HG02938 (cell line): ENCODE measurements around the gene ARL5C.
"Not testable (repeated sequence)": the region's sequence is repeated elsewhere in the genome, so short reads cannot be mapped to it uniquely, and the experiment has no call there.

Source experiments
- ATAC-seq: cut with Tn5 transposase; IDR thresholded peaks from one replicate; pipeline ENCODE4 v1.9.1; 2021; ENCODE audit warnings: mild to moderate bottlenecking, moderate library complexity; ENCODE audit not compliant: unreplicated experiment

The ARL5C gene

DNA sequence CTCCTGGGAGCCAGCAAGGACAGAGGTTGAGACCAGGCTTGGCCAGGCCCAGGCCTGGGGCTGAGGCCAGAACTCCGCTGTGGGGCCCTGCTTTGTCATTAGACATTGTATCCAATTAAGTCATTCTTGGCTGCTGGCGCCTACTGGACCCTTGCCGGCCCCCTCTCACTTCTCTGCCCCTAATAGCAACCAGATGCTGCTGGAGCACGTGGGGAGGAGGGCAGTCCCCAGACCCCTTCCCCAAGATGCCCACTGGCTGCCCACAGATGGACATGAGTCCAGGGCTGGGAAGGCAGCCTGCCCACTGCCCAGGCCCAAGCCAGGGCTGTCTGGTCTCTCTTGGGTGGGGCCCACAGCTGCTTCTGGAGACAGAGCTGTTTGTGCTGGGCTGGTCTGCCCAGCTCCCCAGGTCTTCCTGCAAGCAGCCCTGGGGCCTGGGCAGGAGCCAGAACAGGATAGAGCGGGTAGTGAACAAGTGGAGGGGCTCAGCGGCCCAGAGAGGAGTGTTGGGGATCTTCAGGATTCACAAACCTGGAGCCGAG lies 22.3 kb downstream of the ARL5C start:
- ATAC-seq: no peak

DNA sequence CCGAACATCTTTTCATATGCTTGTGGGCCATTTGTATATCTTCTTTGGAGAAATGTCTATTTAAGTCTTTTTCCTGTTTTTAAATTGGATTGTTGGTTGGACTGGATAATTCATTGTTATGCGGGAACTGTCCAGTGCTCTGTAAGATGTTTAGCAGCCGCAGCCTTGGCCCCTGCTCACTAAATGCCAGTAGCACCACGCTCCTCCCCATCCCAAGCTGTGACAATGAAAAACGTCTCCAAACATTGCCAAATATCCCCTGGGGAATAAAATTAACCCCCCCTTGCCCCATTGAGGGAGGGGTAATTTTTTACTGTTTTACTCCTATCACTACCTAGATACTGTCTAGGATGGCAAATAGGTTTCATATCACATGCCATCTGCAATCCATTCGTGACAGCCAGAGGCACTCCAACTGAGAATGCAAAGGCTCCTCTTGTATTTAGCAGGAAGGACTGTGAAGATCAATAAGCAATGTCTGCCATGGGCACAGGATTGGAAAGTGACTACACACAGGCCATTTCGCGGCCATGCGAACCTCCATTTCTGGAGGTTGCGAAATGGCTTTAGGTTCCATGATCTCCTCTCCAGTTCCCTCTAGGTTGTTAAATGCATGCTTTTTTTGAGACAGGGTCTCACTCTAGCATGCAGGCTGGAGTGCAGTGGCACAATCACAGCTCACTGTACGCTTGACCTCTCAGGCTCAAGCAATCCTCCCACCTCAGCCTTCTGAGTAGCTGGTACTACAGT lies 23.9 kb downstream of the ARL5C start:
- no peak for ATAC-seq

DNA sequence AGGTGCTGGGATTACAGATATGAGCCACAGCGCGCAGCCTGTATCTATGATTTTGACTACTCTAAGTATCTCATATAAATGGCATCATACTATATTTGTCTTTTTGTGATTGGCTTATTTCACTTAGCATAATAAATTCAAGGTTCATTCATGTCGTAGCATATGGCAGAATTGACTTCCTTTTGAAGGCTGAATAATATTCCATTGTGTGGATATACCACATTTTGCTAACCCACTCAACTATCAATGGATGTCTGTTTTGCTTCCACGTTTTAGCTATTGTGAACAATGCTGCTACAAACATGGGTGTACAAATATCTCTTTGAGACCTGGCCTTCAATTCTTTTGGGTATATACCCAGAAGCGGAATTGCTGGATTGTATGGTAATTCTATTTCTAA lies 24.7 kb downstream of the ARL5C start:
- ATAC-seq: no peak

DNA sequence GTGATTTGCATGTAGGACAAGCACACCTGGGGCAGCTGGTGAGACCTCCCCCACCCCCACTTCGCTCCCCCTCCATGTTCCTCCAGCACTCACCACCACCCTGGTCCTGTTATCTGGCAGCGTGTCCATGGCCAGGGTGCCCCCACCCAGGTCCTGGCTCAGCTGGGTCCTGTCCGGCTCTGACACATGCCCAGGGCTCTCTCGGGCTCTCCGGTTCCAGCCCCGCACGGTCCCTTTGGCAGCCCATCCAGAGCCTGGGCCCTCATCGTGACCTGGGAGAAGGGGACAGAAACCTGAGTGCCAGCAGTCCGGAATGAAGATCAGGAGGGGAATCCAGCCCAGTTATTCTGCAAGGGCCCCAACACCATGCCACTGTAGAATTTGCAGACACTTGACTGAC lies 26.4 kb downstream of the ARL5C start:
- no peak for ATAC-seq

DNA sequence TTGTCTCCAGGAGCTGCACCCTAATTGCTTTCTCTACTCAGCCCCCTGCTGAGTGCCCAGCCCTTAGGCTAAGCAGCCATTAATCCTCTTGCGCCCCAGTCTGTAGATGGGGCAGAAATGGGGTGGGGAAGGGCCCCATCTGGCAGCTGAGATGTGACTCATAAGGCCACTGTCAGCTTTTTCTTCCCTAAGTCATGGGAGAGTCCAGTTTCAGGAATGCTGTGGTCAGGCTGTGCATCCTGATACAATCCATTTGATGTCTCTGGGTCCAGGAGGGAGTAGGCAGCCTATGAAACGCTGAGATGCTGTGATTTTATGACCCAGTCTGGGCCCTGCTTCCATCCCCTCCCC lies 26.8 kb downstream of the ARL5C start:
- ATAC-seq: no peak

DNA sequence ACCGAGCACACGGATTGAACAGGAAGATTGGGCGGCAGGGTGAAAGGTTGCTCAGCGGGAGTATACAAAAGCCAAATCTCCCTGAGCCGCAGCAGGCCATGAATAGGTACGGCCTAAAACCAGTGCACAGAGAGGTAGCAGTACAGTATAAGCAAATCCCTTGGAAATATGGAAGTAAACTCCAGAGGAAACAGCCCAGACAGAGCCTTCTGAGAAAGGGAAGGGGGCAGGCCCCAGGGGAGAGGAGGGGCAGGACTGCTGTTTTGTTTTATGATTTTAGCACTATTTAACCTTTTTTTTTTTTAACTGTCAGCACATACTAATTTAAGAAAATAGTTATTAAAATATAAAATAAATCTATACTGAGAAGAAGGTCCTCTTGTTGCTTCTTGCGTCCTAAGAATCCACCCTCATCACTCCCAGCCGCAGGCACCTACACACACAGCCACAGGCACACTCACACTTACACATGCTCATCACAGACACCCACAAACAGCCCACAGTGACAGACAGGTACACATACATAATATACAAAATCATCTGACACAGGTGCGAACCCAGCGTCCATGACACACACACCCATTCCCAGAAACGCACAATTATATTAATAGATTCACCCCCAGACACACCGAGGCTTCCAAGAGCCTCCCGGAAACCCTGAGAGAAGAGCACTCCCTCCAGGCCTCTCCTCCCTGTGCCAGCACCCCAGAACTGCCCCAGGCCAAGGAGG lies 27.4 kb downstream of the ARL5C start:
- ATAC-seq: no peak

DNA sequence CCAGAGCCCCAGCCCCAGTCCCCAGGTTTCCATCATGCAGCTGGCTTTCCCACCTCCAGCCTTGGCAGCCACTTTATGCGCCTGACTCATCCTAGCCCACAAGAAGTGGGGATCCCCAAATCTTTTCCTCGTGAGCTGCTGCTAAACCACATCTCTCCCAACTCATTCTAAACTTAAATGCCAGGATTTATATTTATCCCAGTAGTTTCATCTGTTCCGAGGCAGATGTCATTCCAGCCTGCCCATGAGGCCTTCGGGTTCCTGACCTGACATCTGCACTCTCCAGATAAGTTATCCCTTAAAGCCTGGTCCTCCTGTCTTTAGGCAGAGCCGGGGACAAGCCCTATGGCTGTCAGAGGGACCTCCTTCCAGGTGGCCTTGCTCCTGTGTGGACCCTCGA lies 31.1 kb downstream of the ARL5C start:
- ATAC-seq: no peak

DNA sequence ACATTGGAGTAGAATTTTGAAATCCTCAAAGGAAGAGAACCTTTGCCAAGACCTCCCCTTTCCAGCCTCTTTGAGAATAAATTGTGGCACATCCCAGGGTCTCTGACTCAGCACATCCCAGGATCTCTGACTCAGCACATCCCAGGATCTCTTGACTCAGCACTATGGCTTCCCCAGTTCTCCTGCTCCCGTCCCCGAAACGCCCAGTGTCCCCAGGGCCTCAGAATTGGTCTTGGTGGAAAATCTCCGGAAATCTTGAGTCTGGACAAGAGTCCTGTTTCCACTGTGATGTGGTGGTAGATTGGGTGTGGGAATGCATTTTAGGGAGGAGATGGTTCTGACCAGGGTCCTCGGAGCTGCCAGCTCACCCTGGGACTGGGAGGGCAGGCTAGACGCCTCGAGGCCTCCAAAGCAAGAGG lies 33.8 kb downstream of the ARL5C start:
- ATAC-seq: no peak

DNA sequence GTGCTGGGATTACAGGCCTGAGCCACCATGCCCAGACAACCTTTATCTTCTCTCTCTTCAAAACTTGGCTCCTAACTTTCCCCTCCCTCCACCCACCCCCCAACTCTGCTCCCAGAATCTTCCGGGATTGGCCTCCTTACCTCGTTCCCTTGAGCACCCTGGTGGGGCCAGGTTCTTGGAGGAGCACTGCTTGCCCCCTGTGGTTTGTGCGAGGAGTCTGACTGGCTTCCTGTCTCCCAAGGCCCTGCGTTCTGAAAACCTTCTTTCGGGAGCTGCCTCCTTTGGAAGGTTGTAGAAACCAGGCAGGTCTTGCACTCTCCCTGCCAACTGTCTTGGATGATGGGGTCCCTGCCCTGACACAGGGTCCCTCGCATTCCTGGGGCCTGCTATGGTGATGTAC lies 34.3 kb downstream of the ARL5C start:
- ATAC-seq: no peak

DNA sequence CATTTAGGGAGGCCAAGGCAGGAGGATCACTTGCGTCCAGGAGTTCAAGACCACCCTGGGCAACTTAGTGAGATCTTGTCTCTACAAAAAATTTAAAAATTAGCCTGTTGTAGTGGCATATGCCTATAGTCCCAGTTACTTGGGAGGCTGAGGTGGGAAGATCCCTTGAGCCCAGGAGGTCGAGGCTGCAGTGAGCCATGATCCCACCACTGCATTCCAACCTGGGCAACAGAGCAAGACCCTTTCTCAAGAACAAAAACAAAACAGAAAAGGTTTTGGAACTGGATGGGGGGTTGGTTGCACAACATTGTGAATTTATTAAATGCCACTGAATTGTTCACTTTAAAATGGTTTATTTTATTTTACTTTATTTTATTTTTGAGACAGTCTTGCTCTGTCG lies 35.8 kb downstream of the ARL5C start:
- no peak for ATAC-seq

DNA sequence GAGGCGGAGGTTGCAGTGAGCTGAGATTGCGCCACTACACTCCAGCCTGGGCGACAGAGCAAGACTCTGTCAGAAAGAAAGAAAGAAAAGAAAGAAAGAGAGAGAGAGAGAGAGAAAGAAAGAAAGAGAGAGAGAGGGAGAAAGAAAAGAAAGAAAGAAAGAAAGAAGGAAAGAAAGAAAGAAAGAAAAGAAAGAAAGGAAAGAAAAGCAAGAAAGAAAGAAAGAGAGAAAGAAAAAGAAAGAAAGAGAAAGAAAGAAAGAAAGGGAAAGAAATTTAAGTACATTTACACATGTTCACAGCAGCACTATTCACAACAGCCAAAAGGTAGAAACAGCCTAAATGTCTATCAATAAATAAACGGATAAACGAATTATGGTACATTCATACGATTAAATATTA lies 36.4 kb downstream of the ARL5C start:
- ATAC-seq: not testable (repeated sequence)

DNA sequence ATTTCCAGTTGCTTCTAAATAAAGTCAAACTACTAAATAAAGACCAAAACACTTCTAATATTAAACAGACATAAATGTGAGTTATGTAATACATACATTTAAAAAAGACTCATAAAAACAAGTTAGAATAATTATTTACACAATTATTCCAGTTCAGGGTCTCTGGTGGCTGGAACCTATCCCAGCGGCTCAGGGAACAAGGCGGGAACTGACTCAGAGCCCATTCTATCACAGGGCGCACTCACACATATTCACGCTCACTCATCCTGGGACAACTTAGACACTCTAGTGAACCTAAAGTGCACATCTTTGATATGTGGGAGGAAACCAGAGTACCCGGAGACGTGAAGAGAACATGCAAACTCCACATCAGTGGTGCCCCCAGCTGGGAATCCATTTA lies 39.5 kb downstream of the ARL5C start:
- no peak for ATAC-seq

DNA sequence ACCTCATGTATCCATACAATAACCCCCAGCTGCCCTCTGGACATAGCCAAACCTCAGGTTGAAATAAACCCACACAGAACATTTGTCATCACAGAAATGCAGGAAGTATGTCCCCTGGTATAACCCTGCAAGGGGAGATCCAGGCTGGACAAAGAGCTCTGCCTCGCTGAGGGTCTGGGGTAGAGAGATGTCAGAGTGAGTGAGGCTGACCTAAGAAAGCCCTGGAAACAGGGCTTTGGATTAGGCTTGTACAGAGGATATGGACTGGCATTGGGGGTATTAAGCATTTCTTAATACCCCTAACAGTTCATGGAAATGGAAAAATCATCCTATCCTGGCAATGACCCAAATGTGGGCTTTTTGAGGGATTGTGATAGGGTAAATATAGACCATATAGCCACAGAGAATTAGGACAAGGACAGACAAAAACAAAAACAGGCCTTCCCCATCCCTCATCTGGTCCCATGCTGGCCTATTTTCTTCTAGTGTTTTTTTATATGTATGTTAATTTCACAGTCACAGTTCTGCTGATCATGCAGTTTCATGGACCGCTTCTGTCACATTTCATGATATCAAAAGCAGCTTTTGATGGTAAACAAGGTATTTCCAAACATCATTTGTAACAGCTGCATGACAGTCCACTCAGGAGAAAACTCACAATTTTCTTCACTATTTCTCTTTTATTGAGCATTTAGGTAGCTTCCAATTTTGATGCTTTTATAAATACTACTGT lies 40.7 kb downstream of the ARL5C start:
- ATAC-seq: no peak

DNA sequence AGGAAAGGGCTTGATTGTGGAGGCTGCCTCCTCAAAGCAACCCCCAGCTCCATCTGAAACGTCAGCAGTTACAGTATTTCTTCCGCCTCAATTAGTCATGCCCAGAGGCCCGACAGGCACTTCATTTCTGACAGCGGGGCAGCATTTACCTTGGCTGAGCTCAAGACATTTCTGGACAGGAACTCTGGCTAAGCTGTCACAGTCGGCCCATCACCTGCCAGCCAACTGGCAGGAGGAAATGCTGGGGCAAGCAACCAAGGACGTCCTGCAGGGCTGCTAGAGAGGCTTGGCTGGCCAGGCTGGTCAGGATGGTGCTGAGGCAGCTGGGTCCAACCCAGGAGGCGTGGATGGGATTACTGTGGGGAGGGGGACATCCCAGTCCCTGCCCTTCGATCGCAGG lies 42.3 kb downstream of the ARL5C start:
- no peak for ATAC-seq

DNA sequence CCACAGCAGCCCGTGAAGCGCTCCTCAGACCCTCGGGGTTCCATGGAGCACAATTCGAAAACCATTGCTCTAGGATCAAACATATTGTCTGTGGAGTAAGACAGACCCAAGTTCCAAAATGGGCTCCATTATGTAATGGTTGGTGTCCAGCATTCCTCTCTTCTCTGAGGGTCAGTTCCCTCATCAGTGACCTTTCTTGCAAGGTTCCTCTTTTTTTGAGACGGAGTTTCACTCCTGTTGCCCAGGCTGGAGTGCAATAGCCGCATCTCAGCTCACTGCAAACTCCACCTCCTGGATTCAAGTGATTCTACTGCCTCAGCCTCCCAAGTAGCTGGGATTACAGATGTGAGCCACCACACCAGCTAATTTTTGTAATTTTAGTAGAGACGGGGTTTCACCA lies 43.0 kb downstream of the ARL5C start:
- ATAC-seq: no peak

DNA sequence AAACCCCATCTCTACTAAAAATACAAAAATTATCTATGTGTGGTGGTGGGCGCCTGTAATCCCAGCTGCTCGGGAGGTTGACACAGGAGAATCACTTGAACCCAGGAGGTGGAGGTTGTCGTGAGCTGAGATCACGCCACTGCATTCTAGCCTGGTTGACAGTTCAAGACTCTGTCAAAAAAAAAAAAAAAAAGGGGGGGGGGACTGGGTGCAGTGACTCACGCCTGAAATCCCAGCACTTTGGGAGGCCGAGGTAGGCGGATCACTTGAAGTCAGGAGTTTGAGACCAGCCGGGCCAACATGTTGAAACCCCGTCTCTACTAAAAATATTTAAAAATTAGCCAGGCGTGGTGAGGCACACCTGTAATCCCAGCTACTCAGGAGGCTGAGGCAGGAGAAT lies 44.0 kb downstream of the ARL5C start:
- ATAC-seq: not testable (repeated sequence)

DNA sequence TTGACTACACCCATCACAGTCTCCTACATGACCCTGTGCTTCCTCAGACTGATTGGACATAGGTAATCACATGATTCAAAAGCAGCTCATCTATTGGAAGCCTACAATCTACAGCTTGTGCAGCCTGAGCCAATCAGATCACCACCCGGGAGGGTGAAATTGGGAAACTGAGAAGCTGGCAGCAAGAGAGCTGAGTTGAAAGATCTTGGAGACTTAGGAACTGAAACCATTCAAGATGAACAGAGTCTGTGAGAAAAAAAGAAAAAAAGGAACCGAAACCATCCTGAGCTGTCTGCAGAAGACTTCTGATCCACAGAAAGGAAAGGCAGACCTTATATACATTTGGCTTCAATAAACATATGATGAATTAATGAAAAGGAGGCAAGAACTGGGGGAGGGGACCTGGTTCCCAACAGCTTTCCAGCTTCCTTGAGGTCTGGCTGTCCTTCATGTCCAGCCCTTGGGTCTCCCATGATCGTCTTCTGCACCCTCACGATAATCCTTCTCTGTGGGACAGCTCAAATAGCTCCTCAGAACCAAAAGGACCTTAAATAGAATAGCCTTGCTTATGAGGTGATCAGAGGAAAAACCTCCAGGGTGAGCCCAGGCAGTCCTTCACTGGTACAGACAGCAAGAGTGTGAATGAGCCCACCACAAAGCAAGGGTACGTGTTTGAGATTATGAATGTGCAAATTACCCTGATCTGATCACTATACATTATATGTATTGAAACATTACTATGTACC lies 47.1 kb downstream of the ARL5C start:
- peak; percentile 67 for ATAC-seq

DNA sequence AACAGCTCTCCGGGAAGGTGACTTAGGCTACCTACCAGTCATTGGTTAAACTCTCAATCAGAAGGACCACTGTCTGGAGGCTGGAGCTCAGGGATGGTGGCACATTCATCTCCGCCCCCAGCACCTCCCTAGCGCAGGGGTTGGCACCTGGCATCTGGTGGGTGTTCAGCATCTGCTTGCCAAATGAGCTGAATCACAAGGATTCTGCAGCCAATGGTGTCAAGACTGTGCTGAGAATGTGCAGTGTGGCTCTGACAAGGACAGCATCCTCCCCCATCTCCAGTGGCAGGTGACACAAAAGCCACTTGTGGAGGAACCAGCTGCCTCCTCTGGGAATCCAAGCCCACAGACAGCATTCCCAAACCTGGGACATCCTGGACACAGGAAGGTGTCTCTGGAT lies 49.7 kb downstream of the ARL5C start:
- ATAC-seq: no peak

DNA sequence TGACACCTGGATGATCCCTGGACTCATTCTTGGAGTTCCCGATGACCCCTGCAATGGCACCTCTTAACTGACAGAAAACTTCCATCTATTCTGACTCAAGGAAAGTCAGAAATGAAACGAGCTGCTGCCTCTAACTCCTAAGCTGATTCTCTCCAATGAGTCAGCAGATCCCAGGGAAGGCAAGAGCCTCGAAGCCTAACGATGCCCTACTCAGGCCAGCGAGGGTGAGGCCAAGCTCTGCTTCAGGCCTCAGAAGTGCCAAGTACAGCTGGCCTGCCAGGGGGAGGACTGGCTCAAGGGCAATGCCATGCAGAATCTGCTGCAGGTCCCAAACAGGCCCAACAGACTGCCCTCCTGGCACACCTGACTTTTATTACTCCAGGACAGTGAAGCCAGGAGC lies 50.8 kb downstream of the ARL5C start:
- ATAC-seq: no peak

DNA sequence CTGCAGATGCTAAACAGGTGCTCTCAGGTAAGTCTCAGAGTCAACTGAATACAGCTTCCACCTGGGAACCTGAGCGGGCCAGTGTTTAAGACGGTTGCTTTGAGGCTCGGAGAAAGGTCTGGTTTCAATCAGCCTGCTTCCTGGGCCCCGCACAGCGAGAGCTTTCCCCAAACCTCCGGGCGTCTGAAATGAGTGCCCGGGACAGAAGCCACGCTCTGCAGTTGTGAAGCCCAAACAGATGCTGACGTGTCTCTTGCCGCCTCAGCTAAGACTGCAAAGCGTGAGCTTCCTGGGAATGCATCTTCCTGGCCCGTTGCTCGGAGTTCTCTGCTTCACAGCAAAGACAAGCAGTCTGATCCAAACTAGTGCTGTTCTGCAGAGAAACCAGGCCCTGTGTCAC lies 51.2 kb downstream of the ARL5C start:
- no peak for ATAC-seq

DNA sequence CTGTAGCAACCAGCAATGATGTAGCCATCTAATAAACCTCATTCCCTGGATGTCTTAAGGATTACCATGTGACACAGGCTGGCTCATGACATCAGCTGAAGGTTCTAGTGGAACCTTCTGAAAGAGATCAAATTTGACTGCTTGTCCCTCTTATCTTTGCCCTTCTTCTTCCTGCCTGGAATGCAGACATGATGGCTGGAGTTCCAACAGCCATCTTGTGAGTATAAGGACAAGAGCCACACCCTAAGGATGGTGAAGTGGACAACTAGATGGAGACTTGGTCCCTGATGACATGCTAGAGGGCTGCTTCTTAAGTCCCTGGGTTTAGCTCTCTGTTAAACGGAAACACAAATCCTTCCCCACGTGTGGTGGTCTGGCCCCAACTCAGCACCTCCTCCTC lies 52.1 kb downstream of the ARL5C start:
- no peak for ATAC-seq
